Measurements from ENCODE around the gene POLE4.

POLE4 gene, protein sequence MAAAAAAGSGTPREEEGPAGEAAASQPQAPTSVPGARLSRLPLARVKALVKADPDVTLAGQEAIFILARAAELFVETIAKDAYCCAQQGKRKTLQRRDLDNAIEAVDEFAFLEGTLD

DNA sequence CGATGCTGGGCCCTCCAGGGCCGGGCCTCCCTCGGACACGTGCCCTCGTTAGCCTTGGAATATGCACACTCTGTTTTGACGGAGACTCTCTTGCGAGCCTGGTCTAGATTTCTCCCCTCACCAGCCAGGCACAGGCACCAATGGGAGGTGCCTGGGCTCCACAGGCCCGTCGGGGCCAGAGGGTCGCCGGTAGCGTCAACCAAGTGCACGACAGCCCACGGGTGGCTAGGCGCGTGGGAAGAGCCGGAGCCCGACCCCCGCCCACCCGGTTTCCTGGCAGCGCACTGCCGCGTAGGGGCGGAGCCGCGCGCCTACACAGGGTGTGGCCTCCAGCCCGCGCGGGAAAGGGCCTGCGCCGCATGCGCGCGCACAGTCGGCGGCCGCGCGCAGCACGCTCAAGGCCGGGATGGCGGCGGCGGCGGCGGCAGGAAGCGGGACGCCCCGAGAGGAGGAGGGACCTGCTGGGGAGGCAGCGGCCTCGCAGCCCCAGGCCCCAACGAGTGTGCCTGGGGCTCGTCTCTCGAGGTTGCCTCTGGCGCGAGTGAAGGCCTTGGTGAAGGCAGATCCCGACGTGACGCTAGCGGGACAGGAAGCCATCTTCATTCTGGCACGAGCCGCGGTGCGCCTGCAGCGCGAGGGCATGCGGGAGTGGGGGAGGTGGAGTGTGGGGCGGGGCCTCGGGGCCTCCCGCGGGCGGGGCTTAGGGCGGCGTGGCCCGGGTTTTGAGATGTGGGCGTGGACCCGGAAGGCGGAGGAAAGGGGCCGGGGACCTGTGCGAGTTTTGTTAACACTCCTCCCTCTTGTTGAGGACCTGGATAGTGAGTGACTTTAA, at the start of gene POLE4:
TSS of gene POLE4 (plus strand) at position 370 of the 832 bp plus-strand sequence. CDS start at position 407, 37 bp downstream.
- DNase-seq = peak; percentile 78

GRCh38 chr2:74908748-74909444, 49.5 kb upstream of the POLE4 start:
- no peak for DNase-seq

DNA sequence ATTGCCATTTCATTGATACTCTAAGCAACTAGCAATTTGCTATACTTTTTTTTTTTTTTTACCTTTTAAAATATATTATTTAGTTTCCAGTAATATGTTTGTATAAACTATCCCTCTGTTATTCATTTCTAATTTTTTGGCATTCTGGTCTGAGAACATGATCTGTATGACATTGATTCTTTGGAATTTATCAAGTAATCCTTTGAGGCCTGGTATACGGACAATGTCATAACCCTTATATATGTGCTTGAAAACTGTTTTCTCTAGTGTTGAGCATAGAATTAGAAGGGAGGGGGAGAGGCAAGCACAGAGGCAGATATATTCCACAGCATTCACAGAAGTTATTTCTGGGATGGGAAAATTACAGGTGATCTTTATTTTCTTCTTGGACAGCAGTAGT, 48.2 kb upstream of the POLE4 start:
- no peak for DNase-seq

DNA sequence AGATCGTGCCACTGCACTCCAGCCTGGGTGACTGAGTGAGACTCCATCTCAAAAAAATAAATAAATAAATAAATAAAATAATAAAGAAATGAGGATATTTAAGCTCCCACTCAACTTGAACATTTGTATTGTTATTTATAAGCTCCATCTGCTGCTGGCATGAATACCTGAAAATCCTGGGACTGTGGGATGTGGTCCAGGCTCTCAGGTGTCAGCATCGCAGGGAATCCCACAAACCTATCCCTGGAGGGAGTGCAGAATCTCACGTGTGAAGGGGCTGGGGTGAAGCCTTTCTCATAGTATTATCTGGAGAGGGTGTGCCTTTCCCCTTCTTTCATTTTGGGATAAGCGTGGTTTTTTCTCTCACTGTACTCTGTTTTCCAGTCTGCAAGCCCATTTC, 47.4 kb upstream of the POLE4 start:
- DNase-seq = no peak

DNA sequence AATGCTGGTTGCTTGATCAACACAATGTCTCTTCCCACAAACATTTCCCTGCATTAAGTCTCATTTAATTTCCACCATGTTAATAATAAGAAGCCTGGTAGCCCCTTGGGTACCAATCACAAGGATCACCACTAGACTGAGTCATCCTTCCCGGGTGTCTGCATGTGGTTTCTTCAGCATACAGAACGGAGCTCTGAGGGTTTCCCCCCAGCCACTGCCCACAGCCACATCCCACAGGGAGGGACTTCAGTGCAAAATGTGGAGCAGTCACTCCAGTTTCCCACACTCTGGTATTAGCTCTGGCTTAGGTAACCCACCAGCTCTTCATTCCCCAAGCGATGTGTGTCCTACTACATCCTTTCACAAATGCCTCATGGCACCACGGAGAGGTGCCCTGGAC, 42.7 kb upstream of the POLE4 start:
- DNase-seq = no peak

DNA sequence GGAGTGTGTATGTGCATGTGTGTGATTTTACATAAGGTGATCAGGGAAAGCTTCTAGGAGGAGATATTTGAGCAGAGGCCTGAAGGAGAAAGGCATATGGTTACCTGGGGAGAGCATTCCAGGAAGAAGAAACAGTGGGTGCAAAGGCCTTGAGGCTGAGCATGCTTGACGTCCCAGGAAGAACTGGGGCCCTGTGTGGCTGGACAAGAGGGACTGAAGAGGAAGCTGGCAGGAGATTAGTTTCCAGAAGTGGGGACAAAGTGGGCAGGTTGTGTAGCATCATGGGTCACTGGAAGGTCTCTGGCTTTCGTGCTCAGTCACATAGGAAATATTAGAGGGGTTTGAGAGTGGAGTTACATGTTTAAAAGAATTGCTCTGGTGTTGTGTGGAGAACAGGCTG, 42.0 kb upstream of the POLE4 start:
- DNase-seq = no peak

DNA sequence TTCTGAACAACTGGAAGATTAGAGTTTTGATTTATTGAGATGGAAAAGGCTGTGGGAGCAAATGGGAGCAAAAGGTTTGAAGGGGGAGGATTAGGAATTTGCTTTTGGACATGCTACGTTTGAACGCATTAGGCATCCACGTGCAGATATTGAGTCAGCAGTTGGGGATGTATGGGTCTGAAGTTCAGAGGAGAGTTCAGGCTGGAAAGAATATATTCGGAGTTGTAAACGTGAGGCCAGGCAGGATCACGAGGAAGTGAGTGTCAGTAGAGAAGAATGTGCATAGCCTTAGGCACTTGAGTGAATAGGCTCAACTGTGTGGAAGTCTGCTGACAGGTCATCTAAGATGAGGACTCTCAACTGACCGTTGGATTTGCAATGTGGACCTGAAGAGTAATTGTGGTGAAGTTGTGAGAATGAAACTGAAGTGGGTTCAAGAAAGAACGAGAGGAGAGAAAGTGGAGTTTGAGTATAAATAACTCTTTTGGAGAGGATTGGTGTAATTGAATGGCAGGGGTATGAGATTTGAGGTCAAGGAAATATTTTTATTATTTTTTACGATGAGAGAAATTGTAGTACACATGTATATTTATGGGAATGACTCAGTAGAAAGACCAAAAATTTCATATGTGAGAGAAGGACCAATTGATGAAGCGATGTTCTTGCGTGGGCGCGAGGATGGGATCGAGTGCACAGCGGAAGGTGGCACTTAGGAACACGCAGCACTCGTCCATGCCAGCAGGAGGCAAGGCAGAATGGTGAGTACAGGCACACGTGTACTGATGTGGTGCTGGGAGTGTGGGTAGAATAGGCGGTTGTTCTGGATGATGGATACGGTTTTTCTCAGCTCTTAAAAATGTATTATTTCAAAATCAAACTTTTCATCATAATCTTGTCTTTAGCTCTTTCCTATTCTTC, 40.5 kb upstream of the POLE4 start:
- no peak for DNase-seq

- DNase-seq = peak; percentile 32
Measured at GRCh38 chr2:74919827-74920226, 38.6 kb upstream of the POLE4 start.

DNA sequence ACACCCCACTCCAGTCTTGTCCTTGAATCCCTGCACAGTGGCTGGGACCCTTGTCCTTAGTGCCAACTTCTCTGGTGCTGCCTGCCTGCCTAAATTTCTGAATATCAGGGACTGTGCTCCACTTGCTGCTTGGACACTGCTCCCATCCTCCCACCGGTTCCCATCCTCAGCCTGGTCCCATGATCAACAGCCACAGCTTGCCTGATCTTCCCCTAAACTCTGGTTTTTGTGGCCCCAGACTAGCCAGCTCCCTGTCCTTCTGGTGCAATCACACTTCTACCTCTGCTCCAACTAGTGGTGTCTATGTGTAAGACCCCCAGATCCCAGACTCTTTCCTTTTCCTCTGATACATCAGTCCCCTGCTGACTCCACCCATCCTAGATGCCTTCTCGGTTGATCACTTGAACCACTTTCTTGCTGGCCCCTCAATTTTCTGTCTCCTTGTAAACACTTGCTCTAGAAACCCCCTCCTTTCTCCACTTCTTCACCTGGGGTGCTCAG, 37.2 kb upstream of the POLE4 start:
- DNase-seq = no peak

- no peak for DNase-seq
Measured at GRCh38 chr2:74922592-74923227, 35.7 kb upstream of the POLE4 start.

GRCh38 chr2:74924463-74925265, 33.8 kb upstream of the POLE4 start:
- no peak for DNase-seq

- DNase-seq = peak; percentile 84
Measured at GRCh38 chr2:74925361-74925786, 33.1 kb upstream of the POLE4 start.

DNA sequence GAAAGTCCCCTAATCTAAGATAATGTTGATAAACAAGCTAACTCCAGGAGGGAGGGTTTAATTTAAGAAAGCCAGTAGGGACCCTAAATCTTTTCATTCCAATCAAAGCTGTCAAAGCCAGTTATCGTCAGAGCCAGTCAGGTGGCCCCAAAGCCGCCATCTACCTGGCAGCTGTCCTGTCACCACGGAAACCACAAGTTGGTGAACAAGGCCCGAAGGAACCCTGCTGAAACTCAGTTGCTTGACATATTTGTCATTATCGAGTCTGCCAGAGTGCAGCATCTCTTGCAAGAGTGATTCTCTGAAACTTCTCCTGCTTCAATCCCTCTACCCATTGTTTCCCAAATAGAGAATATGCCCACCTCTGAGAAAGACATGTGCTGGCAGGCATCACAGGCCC, 30.8 kb upstream of the POLE4 start:
- no peak for DNase-seq

DNA sequence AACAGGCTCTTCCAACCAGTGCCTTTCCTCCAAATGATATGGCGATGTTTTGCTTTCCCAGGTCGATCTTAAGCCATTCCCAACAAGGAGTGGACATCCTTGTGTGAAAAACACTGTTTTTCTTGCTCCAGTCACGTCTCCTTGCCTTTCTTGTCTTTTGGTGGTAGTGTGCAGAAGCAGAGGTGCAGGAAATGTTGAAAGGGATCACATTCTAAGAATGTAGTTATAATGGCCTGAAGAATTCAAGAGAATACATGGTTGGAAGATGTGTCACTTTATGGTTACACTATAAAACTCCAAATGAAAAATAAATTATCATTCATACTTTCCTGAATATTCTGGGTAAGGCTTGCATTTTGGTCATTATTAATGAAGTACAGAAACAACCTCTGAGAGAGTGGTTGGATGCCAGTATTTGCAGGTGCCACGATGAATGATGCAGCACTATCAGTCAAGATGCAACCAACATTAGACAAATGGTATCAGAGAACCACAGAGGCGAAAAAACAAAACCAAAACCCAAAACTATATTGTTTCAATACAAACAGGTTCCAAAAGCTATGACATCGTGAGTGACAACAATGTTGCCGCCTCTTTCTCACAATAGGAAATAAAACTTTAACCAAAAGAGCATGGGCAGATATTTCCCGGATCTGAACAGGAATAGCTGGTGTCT, 27.5 kb upstream of the POLE4 start:
- no peak for DNase-seq

DNA sequence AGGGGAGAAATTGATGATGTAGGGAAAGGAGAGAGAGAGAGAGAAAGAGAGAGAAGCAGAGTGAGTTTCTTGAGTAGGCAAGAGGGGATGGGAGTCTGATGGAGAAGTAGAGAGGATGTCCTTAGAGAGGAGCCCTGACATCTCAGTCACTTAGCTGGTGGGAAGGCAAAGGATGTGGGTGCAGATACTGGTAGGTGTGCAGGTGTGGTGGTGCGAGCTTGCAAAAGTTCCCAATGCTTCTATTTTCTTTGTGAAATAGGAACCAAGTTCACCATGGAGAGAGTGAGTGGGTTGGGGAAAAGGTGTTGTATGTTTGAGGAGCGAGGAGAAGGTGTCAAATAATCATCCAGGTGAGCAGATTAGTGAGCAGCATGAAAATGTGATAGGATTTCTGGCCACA, 26.5 kb upstream of the POLE4 start:
- DNase-seq = no peak

DNA sequence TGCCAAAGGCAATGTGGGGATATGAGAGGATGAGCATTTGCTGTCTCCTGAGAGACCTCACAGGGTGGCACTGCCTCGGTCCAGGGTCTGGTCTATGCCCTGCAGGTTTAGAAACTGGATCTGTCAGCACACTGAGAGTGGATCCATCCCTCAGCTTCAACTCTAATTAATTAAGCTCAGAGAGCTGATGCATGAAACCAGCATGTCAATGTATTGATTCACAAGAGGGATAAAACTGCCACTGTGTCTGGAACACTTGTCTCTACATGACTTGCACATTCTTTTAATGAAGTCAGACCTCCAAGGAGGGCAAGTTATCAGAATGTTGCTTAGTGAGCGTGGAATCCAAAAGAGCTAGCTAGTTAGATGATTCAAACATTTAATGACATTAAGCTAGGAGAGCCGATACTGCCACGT, 22.5 kb upstream of the POLE4 start:
- no peak for DNase-seq

DNA sequence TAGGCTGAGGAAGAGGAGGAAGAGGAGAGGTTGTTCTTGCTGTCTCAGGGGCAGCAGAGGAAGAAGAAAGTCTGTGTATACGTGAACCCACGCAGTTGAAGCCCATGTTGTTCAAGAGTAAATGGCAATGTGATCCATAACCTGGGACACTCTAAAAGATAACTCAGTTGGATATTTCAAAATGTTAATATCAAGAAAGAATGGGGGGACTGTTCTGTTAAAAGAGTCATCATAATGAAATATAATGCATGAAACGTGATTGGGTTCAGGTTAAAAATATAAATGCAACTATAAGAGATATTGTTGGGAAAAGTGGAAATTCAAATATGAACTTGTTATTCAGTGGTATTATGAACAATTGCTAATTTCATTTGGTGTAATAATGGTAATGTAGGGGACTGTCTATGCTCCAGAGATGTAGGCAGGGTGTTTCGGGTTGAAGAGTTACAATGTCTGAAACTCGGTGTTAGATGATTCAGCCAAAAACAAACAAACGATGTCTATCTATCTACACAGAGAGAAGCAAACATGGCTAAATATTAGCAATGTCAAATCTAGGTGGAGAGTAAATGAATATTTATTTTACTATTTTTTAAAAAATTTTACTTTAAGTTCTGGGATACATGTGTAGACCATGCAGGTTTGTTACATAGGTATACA, 21.1 kb upstream of the POLE4 start:
- no peak for DNase-seq

GRCh38 chr2:74938264-74938663, 20.2 kb upstream of the POLE4 start:
- DNase-seq = no peak

- no peak for DNase-seq
Measured at GRCh38 chr2:74939919-74940812, 18.3 kb upstream of the POLE4 start.

All from NCI-H2029 (cell line).